HL-60 (cell line): Measurements from ENCODE around the gene COL5A2.

ENCODE experiments used
- CTCF ChIP-seq: IDR thresholded peaks from one replicate; pipeline ENCODE4 v1.5.1; 2011; ENCODE audit warnings: low read length, control low read depth, inconsistent platforms; ENCODE audit not compliant: insufficient read depth
- POLR2AphosphoS5 ChIP-seq: IDR thresholded peaks from 2 replicates; pipeline ENCODE4 v1.6.1; 2012; ENCODE audit warnings: low read depth

DNA sequence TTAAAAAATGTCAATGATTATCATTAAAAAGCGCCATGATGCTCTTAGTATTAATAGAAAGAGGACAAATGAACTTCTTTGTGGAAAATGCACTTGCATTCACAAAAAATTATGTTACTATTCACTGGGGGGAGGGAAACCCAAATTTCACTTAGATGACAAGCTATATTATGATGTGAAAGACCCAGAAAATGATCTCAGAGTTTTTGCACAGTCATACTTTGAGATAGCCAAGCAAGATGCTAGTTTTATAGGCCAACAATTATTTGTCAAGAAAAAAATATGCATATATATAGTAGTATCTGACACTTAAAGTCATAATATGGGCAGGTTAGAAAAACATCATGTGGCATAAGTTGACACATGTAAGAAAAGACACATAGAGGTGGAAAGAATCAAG is 31.6 kb downstream of the COL5A2 start:
- no peak for TF ChIP-seq POLR2AphosphoS5
- no peak for TF ChIP-seq CTCF
